Measurements from ENCODE around the gene SAFB2.
"Not testable (repeated sequence)": the region's sequence is repeated elsewhere in the genome, so short reads cannot be mapped to it uniquely, and the experiment has no call there.

The SAFB2 gene

DNA sequence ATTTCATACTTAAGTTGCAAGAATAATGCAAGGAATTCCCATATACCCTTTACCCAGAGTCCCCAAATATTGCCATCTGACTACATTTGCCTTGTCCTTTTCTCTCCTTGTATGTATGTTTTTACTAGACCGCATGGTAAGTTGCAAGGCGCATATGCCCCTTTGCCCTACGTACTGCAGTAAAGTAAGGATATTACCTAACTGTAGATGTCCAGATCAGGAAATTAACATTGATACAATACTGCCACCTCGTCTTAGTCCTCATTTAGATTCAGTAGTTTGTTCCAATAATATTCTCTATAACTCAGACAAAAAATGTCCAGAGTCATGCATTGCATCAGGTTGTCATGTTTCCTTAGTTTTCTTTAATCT is 9.7 kb upstream of the SAFB2 start:
- DNase-seq = no peak

DNA sequence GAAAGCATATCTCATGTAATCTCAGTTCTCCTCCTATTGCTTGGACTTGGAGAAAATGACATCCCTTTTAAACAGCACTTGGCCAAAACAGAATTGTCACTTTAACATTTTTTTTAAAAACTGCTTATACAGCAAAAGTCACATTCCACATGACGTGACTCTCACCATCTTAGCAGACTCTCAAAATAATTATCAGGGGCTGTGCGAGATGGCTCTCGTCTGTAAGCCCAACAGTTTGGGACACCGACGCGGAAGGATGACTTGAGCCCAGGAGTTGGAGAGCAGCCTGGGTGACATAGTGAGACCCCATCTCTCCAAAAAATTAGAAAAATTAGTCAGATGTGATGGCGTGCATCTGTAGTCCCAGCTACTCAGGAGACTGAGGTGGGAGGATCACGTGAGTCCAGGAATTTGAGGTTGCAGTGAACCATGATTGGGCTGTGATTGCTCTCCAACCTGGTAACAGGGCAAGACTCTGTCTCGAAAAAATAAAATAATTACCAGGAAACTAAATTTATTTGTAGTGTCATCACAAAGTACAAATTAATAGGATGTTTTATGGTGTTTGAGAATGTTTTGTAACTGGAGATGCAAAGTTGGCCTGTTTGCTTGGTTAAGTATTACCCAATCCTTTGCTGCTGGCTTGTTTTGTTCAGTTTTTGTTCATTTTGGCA is 9.1 kb upstream of the SAFB2 start:
- no peak for DNase-seq

DNA sequence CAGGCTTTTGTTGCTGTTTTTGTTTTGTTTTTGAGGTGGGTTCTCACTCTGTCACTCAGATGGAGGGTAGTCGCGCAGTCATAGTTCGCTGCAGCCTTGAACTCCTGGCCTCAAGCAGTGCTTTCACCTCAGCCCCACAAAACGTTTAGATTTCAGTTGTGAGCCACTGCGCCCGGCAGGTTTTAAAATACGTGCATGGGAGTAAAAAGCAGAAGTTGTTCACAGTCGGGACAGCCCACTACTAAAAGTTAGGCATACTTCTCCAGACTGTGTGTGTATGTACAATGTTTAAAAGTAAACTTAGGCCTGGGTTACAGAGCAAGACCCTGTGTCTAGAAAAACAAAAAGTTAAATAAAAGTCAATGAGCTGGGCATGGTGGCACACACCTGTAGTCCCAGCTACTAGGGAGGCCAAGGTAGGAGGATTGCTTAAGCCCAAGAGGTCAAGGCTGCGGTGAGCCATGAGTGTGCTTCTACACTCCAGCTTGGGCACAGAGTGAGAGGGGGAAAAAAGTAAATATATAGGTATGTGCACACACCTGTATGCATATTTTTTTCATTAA is 6.4 kb upstream of the SAFB2 start:
- no peak for DNase-seq

DNA sequence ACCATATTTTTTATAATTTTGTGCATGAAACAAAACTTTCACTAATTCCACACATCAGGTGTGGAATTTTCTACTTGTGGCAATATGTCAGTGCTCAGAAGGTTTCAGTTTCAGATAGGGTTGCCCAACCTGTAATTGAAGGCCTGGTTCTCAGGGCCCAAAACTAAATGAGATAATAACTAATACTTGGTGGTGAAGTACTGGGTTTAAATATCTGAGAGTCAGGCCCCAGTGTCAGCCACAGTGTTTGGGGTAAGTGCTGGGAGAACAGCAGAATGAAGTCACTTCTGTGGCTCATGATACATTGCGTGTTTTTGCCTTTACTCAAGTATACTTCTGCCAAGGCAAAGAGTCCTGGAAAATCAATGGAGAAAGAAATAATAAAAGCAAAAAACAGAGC is 5.9 kb upstream of the SAFB2 start:
- no peak for DNase-seq

DNA sequence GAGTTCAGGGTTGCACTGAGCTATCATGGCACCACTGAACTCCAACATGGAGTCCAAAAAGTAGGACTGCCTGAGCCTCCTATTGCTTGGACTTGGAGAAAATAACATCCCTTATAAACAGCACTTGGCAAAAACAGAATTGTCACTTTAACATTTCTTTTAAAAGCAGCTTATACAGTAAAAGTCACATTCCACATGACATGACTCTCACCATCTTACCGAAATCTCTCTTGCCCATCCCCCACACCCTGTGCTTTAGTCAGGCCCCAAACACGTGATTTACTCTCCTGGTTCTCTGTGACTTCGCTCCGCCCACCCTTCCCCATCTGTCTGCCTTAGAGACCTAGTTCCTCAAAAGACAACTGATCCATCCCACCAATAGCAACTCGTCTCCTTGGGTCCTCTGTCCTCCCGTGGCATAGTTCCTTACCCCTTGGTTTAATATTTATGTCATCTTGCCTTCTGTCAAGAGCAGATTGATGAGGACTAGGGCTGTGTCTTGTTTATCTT is 4.9 kb upstream of the SAFB2 start:
- peak; percentile 40 for DNase-seq

DNA sequence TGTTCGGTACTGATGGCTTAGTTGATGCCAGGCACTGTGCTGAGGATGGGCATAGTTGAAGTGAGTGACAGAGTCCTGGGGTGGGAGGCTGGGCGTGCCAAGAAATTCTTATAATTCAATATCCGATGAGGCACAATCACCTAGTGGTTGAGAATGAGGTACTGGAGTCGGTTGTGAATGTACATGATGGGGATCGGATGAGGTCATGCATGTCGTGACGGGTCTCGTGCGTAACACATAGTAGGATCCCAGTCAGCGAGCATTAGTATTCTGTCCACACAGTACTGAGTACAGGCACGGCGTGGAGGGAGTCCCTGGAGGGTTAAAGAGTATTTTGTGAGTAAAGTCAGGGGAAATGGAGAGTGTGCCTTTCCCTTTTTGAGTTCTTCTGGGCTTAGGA is 3.1 kb upstream of the SAFB2 start:
- no peak for DNase-seq

DNA sequence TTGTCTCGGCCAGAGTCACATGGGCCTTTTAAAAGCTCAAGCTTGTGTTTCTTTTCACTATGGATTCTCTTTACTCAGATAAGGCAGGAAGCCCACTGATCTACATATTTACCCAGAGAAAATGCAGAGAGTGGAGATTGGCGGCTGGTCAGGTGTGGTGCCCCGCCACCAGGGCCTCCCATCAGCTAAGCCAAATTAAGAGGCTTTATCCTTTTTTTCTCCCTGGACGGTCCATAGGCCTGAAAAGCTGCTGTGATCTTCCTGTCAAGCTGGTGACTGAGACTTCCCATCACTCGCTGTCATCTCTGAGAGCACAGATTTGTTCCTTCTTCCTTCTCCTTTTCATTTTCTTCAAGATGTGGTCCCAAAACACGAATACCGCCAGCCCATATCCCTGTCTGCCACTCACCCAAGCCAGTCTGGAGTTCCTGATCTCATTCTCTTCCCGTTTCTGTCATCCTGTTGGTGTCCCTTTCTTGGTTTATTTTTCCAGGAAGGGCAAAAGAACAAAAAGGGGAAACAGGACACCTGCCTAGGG is 2.2 kb upstream of the SAFB2 start:
- no peak for DNase-seq

DNA sequence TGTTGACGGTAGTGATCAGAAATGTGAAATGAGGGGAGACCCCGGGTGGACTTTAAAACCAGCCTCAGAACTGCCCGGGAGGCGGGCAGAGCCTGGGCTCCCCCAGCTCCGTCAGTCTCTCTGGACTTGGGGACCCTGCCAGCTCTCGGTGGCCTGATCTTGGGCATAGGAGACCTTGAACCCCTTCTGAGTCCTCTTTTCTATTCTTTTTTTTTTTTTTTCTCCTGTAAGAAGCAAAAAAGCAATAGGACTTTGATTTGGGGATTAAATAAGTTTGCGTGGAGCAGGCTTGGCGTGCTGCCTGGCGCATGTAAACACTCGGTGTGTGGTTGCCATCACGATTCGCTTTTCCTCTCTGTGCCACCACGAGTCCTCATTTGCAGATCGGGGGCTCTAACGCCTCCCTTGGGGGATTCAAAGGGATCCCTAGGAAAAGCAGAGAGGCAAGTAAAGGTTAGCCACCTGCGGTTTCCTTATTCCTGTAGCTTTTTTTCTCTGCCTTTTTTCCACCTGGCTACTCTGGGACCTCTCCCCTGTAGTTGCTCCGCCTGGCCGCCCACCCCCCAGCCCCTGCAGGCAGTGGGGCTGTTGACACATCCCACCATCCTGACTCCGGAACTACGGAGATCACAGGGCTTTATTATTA is 1.6 kb upstream of the SAFB2 start:
- DNase-seq = peak; percentile 34

DNA sequence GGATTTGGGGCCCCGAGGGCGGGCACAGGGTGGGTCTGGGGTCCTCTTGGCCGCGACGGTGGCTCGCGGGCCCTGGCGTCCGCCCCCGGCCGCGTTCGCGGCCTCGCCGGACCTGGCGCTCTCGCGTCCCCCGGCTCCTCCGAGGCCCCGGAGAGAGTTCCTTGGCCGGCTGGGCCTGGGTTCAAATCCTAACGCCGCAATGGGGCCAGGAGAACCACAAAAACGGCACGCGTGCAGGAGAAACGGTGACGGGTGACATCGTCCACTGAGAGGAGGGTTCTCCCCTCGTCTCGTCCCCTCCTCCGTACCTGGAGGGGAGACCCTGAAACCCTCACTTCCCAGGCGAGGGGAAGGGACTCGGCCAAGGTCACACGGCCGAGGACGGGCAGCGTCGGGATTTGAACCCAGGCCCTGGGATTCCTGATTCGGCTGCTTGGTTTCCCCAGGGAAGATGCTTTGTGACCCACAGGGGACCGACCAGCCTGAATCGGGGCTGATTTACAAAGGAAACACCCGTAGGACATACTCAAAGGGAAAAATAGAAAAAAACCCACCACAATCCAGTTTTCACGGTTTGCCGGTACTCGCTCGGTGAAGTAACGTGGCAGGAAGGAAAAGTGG is 931 bp upstream of the SAFB2 start:
- DNase-seq = peak; percentile 28

DNA sequence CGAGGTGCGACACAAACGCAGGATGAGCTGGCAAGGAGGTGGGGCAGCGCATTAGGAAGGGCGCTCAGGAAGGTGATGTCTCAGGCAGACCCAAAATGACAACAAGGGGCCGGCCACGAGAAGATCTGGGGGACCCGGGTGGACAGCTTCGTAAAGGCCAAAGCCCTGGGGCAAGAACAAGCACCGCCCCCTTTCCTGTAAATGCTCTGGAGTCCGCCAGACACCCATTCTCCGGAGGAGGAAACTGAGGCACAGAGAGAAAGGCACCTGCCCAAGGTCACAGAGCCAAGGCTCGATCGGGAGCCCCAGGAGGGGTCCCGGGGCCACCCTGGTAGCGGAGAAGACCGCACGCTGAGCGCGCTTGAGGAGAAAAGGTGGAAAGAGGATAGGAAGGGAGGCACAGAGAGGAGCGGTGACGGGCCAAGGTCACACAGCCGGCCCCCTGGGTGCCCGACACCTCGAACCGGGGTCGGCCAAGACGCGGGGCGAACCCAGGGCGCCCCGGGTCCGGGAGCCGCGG is 571 bp downstream of the SAFB2 start:
- peak; percentile 29 for DNase-seq

DNA sequence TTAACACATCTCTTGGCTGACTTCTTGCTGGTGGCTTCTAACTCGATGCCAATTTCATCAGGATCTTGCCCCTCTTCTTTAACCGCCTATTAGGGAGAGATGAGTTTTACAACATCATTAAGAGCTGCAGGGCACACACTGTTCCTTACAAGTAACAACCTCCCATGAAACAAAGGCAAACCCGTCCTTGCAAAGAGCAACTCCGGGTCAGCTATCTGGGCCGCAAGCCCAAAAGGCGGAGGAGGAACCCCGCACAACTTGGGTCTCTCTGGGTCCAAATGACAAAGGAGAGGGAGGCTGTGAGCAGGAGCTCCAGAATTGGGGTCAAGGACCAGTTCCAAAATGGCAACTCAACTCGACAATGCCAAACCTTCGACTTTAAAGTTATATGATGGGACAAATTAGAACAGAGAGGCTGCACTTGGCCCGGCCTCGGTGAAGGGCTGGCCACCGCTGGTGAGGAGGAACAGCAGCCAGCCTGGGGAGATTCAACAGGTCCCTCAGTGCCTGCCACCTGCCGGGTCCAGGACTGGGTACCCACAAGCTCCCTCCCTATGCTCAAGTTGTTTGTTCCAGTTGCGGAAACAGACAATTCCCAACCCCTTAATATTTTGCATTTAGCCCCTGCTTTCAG is 1.1 kb downstream of the SAFB2 start:
- no peak for DNase-seq

DNA sequence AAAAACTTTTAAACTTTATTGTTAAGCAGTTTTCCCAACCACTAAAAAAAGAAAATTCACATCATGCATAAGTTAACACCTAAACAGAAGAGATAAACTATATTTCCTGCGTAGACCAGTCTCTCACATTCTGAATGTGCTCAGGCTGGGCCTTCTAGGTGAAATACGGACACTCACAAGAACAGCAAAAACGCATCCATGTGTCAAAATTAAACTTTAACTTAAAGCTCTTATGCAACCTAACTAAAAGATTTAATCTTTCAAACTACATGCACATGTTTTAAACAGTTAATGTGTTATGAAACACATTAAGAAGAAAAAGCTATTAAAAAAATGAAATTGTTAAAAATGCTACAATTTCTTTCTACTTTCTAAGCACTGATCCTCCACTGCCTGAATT is 2.6 kb downstream of the SAFB2 start:
- DNase-seq = no peak

DNA sequence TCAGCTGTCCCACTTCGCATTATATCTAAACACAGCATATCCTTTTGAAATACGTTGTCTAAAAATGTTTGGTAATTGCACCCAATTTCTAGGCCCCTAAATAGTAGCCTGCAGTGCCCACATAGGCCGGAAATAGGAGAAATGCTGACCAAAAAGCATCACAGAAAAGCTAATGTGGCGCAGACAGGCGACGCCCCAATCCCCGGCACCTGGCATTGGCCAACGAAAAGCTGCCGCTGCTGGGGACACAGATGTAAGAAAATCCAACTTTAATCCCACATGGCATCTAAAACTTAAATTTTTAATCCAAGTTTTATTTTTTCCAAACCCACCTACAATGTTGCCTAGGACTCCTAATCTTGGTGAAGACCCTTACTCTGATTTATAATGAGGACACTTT is 4.0 kb downstream of the SAFB2 start:
- no peak for DNase-seq

DNA sequence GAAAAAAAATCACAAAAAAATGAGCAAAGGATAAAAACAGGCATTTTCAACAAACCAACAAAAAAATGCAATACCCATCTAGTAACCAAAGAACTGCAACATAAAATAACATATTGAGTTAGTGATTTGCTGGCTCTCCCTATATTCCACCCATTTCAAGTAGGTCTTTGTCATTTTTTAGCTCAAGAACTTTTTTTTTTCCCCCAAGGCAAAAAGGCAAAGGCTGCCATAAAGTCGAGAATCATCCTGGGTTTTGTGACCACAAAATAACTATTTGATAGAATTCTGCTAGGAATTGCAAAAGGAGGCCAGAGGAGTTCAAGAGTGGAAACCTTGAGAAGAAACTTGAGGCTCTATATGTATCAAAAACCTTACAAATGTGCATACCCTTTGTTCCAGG is 5.5 kb downstream of the SAFB2 start:
- no peak for DNase-seq

DNA sequence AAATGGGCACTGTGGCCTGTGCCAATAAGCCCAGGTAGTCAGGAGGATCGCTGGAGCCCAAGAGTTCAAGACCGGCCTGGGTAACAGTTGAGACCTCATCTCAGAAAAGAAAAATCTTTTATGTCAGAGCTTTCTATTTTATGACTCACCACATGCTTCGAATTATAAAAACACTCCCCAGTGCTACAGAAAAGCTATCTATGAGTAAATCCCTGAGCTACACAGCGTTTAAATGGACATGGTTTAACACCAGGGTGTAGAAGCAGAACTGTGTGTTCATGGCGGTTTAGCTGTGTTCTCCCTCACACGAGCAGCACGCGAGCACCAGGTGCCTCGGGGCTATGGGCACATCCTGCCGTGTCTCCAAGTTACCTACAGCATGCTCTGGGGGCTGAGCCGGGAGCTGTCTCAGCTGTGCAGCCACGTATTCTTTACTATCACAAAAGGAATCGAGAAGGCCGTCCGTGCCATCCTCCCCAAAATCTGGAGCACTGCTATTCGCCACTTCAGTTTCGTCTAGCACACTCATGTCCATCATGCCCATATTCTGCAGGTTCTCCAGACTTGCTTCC is 6.7 kb downstream of the SAFB2 start:
- no peak for DNase-seq

DNA sequence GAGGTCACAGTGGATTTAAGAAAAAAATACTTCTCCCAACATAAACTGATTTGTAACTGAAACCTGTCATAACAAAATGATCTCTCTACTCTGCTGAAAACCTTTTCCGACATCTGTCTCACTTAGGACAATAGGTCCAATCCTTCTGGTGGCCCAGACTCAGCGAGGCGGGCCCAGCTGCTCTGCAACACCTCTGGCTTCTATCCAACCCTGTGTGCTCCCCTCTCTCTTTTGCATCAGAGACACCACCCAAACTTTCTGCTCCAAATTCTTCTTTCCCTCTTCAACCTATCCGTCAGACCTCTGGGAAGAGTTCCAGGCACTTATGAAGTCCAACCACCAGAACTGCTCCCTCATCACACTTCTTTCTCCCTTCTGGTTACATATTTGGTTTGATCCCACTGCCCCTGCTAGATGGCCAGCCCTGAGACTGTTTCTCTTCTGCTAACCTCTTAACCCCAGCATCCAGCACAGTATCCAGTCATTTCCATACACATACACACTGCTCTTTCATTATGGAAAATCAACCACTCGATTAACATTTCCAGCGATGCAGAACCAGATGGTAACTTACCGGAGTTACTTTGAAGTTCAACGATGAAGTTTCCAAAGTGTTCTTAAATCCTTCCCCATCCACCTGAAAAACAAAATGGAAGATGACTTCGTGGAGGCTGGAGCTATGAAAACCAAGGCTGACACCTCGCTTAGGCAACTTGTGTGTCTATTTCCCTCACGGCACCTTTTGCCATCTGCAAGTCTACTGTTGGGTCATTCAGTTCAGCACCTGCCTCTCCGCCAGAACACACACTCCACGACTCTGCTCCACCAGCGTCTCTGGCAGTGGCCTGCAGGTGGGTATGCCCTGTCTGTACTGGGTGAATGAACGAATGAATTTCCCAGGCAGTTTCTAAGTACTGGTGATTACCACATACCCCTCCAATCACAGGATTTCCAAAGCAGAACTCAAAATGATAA is 9.4 kb downstream of the SAFB2 start:
- no peak for DNase-seq

DNA sequence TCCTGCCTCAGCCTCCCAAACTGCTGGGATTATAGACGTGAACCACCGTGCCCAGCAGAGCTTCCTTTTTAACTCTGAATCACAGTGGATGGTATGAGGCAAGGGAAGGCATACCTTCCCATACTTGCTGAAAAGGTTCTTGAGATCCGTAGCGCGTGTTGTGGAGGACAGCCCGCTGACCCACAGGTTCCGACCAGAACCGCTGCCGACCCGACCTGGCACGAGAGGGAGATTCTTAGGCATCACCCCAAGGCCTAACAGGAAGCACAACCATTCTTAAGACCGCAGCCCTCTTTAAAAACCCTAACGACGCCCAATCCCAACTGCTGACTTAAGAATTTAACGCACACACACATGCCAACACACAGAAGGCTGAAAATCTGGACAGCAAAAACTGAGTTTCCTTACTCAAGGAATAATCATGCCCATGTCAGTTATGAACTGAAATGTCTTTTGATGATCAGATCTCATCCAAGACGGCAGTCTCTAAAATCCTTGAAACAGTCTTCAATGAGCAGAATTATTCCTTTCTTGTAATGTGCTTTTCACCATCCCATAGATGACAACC is 12.6 kb downstream of the SAFB2 start:
- DNase-seq = no peak

DNA sequence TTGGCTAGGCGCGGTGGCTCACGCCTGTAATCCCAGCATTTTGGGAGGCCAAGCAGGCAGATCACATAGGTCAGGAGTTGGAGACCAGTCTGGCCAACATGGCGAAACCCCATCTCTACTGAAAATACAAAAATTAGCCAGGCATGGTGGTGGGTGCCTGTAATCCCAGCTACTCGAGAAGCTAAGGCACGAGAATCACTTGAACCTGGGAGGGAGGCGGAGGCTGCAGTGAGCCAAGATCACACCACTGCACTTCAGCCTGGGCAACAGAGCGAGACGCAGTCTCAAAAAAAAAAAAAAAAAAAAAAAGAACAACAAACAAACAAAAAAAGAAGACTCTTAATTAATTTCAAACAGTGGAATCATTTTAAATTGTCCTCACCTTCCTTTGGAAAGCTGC is 13.8 kb downstream of the SAFB2 start:
- DNase-seq = not testable (repeated sequence)

DNA sequence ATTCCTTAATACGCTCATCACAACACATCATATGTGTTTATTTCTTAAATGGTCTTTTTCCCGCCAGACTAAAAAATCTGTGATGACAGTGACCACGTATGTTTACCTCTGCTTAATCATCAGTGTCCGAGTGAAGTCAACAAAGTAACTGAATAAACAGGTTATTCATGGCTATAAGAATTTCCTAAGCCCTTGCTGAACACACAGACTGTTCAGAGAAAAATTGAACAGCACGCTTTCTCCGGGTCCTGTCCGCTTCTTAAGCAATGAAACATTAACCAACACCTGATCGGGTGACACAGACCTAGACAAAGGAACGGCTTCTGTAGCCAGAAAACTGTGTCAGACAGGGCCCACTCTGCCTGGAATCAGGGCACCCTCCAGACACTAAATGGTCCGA is 14.3 kb downstream of the SAFB2 start:
- DNase-seq = no peak

DNA sequence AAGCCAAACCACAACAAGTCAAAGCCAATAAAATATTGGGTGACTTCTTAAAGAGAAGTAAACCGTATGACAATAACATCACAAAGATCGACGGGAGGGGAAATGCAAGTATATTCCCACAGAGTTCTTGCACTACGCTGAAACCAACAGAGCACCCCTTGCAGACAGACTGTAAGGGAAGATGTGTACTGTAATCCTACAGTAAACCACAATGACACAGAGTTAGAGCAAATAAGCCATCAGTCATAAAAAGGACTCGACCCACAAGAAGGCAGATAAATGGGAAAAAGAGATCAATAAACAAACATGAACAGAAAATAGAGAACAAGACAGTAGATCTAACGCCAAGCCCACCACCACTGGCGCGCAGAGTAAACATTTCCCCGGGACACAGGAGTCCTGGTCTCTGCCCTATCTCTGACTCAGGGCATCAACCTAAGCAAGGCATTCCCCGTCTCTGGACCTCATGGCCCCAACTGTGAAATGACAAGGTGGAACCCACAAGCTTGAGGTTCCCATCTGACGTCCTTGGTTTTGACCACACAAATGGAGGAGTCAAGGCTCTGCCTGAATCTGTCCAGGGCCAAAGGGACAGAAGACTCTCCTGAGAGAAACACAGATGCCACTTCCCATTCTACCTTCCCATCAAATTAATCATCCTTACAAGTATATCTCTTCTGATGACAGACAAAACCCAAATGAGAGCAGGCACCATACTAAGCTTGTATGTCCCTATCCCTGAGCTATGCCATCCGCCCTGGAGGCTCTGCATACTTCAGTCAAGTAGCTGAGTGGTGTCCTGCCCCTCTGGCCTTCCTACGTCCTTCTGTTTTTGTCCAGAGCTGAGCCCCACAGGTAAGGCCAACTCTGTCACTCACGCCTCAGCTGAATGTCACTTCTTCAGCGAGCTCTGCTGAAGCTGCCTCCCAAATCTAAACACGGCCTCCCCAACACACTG is 15.0 kb downstream of the SAFB2 start:
- no peak for DNase-seq
